NOMO-1 treated with DMSO at 0.1 percent for 48 hours (cell line): Measurements from ENCODE around the gene DLL1.
"Not testable (repeated sequence)": the region's sequence is repeated elsewhere in the genome, so short reads cannot be mapped to it uniquely, and the experiment has no call there.

Source experiments
- DNase-seq: peaks from one replicate; lab custom pipeline; 2025; ENCODE audit not compliant: unreplicated experiment; lab: John Stamatoyannopoulos, UW

The DLL1 gene

DNA sequence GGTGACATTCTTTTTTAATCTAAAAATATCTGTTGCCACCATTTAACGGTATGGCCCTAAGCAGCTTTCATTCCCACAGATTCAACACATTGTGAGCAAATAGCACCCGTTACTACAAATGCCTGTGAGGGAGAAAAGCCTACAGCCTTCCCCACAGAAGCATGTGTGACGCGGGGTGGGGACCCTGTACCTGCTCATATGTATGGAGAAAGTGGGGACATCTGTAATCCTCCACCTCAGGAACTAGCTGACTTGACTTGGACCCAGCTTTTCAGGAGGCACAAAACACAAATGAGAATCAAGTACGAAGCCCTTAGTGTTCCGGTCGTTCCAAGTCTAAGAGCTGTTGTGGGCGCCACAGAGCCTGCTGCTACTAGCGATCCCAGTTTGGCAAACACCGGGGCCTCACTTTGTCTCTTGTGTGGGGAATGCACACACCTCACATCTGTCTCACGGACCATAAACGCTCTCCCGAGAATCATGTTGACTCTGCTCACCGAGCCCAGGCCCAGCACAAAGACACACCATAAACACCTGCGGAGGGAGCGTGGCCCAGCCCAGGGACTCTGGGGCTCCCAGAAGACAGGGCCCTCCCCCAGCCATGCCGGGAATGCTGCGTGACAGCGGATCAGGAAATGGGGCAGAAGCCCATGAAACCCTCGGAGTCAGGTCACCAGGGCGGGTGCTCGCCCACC, 21.6 kb downstream of the DLL1 start:
- no peak for DNase-seq

DNA sequence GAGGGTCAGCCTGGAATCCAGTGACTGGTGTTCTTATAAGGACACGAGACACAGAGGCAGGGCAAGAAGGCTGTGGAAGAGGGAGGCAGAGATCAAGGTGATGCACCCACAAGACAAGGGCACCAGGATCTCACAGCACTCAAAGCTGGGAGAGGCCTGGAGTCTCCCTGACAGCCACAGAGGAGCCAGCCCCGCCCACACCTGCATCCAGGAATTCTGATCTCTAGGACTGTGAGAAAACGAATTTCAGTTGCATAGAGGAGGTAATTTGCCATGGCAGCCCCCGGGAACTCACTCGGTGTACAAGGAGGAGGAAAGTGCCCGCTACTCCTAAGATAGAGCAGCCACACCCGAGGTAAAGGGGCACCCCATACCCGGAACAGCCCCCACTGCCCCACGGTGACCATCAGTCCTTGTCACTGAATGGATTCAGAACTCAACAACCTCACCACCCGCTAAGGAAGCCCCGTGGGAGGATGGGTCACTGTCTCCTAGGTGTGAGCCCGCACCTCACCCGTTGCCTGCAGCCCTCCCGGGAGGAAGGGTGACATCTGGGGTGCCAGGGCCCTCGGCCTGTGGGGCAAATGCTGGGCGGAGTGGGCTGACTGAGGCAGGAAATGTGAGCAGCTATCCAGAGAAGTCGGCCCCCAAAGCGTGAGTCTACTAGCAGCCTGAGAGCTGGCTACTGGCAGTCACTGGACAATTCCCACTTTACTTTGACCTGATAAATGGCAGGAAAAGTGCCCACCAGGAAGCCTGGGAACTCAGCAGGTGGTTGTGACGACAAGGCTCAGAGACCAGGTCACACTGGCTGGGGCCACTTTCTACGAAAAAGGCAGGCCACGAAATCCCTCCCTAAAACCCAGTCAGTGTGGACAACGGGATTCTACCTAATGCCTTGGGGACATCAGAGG, 22.4 kb downstream of the DLL1 start:
- no peak for DNase-seq

DNA sequence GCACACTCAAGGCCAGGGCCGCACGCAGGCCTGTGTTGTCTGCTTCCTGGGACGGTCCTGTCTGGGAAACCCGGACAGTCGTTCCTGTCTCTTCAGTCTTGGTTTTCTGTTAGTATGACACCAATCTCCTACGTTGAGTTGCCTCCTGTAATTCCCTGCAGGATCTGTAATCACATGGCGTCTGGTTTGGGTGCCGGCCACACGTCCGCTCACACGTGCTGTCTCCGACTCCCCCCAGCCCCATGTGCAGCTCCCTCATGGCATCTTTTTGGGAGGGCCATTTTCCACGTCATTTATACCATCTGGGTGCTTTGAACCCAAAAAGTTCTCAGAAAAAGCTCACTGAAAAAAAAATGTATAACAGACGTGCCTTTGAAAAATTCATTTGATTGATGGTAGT, 23.2 kb downstream of the DLL1 start:
- DNase-seq: no peak

DNA sequence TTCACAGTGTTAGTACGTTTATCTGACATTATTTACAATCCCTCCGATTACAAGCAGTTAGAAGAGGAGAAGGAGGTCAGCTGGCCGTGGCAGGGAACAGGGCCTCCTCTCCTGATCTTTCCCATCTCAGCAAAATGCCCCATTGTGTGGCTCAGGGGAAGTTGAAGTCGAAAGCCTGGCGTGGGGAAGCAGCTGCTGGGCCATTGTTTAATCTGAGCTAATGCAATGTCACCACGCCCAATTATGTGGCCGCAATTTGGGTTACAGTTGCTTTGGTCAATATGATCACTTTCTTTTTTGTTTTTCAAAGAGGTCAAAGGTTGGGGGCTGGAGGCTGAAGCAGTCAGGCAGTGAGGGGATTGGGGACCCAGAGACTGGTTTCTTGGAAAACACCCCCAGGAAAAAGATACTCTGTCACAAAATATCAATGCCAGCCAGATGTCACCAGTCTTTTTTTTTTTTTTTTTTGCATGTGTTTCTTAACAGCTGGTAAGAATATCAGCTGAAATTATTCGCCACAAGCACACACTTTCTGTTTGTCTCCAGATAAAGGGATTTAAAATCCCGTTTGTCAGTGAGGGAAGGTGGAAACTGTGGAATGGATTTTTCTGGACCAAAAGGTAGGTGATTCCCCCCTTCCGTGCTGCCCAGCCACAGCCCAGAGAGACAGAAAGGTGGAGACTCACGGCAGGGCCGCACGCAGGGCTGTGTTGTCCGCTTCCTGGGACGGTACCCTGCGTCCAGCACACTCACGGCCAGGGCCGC, 24.6 kb downstream of the DLL1 start:
- DNase-seq: peak; percentile 70

DNA sequence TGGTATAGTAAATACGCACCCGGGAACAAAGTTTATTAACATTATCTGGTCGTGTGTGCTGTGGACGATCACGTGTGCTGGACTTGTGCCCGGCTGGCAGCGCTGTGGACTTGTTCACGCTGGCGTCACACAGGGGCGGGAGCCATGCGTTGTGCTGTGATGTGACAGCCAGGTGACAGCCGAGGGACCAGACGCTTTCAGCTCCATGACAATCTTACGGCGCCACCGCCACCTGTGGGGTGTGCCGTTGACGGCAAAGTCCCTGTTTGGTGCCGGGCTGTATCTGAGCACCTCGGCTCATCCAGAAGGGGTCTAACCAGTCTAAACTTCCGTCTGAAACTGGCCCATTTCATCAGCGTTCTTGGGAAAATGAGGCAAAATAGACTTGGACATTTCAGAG, 25.2 kb downstream of the DLL1 start:
- no peak for DNase-seq

DNA sequence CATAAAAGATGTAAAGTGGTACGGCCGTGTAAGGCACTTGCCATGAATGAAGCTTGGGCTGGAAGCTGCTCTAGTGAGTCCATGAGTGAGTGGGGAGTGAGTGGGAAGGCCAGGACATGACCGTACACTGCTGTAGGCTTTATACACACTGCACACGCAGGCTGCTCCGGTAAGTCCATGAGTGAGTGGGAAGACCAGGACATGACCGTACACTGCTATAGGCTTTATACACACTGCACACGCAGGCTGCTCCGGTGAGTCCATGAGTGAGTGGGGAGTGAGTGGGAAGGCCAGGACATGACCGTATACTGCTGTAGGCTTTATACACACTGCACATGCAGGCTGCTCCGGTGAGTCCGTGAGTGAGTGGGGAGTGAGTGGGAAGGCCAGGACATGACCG, 26.2 kb downstream of the DLL1 start:
- DNase-seq: not testable (repeated sequence)

DNA sequence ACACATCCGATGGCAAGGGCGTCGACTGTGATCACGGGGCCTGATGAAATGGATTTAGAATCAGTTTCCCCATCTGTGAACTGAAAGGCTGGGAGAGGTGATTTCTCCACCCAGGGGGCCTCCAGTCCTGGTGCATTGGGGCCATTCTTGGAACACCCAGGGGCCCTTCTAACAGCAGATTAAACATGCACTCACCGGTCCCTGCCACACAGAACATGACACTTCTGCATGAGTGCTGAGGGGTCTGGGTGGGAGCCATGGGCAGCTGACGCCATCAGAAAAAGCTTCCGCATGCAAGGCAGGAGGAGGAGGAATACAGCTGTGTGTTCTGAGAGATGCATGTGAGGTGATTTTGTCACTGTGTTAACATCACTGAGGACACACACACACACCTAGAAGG, 26.8 kb downstream of the DLL1 start:
- no peak for DNase-seq

DNA sequence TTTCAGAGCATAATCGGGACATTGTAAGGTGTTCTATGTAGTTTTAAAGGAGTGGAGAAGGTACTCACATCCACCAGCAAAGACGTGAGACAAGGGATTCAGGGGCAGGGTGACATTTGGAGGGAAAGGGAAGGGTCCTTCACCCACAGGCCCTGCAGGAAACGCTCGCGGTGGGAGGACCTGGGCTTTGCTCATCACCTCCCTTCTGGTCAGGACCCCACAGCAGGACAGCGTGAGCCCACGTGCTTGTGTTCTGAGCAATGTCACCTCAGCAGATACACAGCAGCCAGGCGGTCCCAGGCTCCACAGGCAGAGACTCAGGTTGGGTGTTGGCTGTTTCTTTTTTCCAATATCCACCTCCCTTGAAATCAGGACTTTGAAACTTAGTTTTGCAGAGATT, 27.5 kb downstream of the DLL1 start:
- DNase-seq: no peak

DNA sequence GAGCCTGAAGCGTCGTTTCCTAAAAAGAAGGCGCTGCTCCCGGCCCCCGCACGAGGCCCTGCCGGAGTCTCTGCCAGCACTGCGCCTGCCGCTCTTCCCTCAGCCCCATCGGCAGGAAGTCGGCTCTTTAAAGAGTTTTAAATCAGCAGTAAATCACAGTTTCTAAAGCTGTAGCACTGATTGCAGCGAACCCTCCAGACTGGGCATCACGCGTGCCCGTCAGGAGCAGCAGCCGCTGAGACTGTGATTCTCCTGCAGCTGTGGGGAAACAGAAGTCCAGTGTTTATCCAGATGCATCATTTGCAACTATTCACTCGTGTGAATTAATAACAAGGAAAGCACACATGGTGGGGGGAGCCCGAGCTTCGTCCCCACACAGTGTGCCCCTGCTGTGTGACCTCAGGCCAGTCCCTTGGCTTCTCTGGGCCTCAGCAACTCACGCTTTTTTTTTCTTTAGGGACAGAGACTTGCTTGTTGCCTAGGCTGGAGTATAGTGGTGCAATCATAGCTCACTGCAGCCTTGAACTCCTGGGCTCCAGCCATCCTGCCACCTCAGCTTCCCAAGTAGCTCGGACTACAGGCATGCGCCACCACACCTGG, 28.3 kb downstream of the DLL1 start:
- DNase-seq: no peak

DNA sequence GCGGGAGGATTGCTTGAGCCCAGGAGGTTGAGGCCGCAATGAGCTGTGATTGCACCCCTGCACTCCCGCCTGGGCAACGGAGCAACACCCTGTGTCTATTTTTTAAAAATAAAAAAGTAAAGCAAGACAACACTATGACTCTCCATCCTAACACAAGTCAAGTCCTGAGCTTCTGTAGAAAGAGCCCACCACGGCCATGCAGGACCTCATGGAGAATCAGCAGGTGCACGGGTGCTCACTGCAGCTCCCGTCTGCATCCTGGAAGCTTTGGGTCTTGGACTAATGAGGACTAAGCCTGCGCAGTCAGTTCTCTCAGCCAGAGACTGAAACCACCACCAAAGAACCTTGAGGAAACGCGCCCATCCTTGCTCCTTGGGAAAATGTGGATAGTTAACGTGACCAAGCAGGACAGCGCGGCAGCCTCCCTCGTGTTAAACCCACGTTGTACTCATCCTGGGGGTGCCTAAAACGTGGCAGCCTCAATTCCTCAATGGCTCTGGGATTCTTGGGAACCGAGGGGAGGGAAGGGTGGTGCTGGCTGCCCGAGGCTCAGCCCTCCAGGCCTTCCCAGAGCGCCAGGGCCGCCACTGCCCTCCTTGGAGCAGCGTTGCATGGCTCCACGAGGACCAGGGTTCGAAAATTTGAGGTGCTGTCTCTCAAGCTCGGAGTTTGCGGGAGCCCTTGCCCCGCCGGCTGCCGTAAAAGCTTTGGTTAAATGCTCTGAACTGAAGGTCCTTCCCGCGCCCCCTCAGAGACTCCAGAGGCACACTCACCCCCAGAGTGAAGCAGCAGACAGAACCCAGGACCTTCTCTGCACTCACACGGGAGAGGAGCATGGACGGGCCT, 29.0 kb downstream of the DLL1 start:
- DNase-seq: no peak

DNA sequence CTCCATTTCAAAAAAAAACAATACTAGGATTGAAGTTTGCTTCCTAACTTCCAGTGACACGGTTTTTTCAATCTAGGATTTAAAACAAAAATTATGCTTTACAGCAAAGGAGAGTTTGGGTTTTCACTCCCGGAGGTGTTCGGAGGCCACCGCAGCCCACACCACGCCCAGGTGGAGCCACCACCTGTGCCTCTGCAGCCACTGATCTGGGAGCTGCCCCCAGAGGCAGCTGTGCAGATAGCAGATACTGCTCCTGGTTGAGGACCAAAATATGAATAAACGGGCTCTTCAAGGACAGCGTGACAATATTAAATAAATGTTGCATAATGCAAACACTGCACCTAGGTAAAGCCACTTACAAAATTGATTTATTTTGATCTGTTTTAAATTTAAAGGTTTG, 30.2 kb downstream of the DLL1 start:
- no peak for DNase-seq

DNA sequence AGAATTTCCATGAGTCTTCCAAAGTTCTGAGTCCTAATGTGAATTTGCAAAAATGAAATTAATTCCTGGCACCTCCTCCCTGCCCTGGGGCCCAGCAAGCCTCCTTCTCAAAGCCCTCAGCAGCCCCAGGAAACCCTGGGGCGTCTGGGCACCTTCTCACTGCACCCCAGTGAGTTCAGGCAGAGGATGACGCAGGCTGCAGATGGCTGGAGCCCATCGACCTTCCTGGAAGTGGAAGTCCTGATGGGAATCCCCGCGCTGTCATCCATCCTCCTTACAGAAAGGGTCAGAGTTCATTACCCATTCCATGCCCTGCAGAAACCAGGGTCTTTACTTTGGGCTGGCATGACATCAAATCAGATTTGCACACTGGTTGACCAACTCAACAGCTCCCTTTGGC, 31.6 kb downstream of the DLL1 start:
- DNase-seq: no peak

DNA sequence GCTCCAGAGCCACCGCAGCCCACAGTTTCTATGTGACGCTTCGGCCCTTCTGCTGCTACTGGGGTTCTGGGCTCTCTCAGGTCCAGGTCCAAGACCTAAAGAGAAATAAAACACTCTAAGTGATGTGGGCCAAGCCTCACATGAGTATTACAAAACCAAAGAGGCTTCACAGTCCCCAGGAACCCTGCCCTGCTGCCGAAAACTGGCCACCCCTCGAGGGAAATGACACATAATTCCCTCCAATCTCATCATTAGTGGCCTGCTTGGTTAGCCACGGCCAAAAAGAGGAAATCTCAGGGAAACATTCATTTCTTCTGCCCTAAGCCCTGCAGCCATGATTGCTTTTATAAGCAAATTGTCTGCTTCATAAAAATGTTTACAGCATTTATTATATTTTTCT, 32.5 kb downstream of the DLL1 start:
- peak; percentile 40 for DNase-seq

DNA sequence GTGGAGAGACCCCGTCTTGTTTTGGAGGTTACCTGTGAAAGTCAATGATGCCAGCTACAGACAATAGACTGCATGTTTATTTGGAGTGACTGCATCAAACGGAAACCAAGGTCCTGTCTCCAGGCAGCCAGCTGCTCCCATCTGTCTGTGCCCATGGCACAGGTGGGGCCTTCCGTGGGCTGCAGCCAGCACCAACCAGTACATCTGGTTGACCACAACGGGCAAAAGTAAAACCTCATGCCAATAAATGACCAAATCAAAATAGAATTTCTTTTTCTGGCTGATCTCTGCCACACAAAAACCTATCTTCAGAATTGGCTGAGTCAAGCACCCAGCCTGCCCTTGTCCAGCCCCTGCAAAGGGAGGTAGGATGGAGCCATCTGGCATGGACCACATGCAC, 33.5 kb downstream of the DLL1 start:
- DNase-seq: no peak

DNA sequence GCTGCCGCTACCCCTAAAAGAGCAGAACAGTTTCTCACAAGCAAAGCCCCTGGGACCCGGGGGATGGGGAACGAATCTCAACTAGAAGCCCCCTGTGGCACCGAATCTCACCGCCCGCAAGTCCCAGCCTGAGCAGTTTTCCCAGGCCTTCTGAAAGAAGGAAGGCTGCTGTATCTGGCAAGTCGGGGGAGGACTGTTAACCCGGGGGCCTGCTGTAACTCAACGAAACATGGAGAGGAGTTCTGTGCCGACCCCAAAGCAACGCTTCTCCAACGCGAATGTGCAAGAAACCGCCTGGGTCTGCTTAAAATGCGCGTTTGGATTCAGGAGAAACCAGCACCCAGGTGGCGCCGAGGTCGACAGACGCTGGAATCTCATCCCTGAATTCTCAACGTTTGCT, 34.2 kb downstream of the DLL1 start:
- DNase-seq: no peak

DNA sequence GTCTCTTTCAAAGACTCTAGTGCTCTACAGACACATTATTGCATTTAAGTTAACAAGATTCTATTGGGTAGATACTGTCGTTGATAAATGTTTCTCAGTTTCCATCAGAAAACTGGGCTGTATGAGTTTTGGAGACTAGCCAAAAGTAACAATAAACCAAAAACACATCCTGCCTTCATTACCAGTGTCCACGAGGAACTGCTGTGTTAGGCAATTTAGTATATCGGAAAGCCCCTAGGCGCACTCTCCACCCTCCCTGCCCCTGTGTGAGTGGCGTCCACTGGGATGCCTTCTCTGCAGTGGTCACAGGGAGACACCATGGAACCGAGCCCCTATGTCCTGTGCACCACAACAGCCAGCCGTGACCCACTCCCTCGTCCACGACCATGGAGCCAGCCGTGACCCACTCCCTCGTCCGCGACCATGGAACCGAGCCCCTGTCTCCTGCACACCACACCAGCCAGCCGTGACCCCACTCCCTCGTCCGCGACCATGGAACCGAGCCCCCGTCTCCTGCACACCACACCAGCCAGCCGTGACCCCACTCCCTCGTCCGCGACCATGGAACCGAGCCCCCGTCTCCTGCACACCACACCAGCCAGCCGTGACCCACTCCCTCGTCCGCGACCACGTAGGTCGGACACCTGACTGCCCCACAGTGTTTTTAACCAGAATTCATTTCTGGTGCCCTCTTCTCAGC, 35.3 kb downstream of the DLL1 start:
- DNase-seq: no peak

DNA sequence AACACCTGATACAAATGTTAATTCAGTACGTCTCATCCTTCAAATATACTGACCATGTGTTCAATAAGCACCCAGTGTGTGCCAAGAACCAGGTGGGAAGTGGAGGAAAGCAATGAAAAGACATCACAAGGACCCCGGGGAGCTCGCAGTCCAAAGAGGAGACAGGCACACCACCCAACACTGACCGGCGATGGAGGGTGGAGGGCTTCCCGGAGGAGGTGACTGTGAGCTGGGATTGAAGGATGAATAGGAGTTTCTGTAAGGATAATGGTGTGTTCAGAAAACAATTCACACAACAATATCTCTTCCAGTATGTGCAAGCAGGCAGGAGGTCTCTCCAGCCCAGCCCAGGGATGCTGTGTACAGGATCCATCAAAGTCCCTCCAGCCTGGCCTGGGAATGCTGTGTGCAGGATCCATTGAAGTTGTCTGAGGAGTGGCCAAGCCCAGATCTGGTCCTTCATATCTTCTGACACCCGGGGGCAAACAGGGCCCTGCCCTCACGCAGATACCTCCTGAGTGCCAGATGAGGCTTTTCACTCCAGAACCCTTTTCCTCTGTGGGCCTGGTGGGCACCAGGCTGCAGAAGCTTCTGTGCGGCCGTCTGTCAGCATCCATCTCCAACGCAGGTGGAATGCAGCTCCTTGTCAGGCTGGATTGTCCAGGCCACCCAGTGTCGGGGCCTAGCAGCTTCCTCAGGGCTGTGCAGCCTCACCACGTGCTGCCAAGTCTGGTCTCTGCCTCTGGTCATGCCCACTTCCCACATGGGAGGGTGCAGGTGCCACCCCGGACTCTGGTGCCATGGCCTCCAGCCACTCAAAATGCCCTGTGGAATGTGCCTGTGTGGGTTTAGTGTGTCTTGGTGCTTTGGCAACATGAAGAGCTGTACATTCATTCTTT, 36.3 kb downstream of the DLL1 start:
- DNase-seq: no peak

DNA sequence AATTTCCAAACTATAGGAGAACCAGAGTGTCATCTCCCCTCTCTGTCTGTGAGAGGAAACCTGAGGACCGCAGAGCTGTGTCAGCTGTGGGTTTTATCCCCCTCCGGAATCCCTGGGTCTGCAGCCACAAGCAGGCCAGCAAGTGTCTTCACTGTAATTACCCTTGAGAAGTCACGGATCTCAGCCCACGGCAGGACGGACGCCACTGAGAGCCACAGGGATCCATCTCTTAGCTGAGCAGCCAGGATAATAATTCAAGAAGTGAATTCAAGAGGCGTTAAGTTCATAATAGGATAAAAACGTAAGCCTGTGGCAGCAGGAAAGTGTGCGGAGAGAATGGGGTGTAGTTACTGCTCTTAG, 37.0 kb downstream of the DLL1 start:
- no peak for DNase-seq
